Glomerular visceral epithelial cell (primary cell): ENCODE measurements around the gene FANCF.
A peak's percentile ranks its signal among the peaks of the same experiment; 100 is the strongest.
"Not testable (repeated sequence)": the region's sequence is repeated elsewhere in the genome, so short reads cannot be mapped to it uniquely, and the experiment has no call there.

Source experiments
- DNase-seq: peaks from one replicate; pipeline ENCODE4 v3.0.0-alpha.2; 2016; ENCODE audit errors: extremely low spot score

Gene FANCF, protein sequence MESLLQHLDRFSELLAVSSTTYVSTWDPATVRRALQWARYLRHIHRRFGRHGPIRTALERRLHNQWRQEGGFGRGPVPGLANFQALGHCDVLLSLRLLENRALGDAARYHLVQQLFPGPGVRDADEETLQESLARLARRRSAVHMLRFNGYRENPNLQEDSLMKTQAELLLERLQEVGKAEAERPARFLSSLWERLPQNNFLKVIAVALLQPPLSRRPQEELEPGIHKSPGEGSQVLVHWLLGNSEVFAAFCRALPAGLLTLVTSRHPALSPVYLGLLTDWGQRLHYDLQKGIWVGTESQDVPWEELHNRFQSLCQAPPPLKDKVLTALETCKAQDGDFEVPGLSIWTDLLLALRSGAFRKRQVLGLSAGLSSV

DNA sequence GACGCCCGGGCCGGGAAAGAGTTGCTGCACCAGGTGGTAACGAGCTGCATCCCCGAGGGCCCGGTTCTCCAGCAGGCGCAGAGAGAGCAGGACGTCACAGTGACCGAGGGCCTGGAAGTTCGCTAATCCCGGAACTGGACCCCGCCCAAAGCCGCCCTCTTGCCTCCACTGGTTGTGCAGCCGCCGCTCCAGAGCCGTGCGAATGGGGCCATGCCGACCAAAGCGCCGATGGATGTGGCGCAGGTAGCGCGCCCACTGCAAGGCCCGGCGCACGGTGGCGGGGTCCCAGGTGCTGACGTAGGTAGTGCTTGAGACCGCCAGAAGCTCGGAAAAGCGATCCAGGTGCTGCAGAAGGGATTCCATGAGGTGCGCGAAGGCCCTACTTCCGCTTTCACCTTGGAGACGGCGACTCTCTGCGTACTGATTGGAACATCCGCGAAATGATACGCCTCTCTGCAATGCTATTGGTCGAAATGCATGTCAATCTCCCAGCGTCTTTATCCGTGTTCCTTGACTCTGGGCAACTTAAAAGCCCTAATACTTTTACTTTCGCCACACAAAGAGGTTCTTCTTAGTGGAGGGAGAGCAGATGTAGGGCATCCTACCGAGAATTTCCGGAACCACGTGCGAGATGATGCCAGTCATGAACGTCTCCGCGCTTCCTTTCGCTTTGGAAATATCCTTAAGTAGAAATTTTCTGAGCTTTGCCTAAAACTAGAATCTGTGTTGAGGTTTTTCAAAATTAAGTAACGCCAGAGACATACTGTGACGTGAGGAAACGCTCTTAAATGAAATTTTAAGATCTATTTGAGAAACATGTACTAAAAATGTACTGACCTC, at the start of gene FANCF:
Gene FANCF, minus strand, starts transcription at position 376 of the 840 bp plus-strand sequence. Its CDS starts 13 bp downstream, at position 363.
- DNase-seq, result peak; percentile 96

DNA sequence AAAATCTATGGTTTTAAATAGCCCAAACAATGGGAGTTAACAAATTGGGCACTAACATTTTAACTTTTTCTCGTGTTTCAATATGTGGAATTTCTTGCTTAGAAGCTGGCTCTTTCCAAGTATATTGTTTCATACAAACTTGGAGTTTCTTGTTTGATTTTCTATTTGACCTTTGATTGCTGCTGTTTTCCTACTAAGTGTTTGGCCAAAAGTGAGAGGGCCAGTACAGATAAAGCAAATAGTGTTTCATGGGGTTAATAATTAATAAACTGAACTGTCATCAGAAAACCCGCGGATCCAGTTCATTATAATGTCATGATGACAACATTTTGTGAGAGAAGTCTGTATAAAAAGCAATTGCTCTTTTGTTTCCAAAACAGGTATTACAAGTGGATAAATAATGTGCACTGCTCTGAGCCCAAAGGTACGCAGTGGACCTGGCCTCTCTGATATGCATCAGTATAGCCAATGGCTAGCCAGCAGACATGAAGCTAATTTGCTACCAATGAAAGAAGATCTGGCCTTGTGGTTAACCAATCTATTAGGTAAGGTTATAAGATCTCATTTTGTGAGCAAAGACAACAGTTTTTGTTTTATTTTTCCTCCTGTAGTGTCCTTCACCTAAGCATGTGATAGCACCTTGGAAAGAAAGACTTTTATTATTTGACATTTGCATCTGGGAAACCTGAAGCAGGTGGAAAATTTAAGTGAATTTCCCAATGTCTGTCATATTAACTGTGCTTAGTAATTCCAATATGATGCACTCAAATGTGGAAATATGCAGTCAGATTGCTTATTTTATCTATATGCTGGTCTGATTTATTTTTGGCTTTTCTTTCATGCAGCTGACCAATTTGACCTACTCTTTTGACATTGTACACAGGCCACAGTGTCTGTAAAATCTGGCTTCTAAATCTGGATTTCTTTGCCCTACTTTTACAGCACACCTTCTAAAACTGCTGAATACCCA, 49.1 kb upstream of the FANCF start:
- no peak for DNase-seq

DNA sequence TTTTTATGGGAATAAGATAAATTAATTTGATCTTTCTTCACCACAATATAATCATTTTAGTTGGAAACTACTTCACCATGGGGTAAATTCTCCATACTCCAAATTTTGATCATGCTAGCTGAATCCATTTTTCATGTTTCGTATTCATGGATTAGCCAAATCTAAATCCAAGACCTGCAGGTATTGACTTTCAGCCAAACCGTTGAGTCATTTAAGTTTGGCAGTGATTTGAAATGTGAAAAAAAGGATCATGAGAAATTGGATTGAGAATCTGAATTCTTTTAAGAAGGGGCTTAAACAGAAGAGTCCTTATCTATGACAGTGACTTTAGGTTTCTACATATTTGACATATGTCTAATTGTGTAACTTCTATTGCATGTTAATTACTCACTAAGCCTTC, 46.1 kb upstream of the FANCF start:
- DNase-seq, result no peak

DNA sequence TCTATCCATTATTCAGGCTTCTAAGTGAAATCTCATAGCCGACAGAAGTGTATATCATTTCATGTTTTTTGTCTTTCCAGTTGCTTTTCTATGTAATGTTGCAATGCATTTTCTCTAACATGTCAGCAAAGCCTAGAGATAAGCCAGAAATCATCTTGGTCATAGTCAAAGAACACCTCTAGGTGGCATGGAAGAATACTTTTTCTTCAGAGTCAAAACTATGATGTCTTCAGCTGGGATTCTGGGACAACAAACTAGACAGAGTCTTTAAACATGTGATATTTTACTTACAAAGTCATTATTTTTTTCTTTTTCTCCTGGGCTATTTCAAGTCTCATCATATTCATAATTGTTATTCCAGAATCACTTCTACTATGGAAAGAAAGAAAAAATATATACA, 45.2 kb upstream of the FANCF start:
- DNase-seq, result no peak

DNA sequence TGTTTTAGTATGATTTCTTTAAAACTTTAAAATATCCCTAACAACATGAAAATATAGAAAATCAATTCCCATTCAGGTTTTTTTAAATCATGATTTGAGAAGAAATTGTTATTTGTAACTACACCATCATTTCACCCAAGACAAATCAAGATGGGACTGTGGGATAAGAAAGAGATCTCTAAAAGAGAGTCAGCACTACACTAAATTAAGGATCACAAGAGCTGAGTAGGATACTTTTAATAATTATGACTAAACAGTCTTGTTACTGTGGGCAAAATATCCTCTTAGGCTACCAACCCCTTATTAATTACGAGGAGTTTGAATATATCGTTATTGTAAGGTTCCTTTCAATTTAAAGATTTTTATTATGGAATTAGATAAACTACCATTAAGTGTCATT, 43.7 kb upstream of the FANCF start:
- DNase-seq, result no peak

DNA sequence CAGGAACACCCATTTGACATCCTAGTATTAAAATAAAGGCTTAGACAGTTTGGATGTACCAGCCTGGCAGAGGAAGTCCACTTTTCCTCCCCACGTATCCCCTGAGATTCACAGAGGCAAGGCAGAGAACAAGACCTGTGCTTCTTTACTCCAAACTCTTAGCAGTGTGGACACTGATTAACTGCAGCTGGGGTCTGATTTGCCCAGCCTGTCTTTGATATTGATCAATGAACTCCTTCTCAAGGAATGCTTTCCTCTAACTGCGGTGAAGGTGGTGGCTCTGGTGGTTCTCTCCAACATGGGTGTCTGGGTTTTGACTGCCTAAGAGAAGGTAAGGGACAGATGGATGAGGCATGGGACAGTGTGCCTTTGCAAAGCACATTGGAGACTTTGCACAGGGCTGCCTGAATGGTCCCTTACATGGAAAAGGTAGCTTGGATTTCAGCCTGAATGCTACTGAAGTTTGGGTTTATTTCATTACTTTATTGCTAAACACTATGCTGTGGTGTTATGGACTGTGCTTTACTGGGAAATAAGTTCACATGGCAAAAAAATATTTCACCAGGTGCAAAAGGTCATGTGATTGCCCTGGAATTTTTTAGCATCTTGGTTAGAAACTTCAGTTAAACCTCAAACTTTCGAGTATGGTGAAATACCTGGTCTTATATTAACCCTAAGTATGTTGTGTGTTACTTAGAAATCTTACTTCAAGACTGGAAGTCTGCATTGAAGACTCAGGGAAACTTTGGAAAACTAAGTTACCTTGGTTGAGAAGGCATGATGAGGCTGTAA, 42.6 kb upstream of the FANCF start:
- DNase-seq, result no peak

DNA sequence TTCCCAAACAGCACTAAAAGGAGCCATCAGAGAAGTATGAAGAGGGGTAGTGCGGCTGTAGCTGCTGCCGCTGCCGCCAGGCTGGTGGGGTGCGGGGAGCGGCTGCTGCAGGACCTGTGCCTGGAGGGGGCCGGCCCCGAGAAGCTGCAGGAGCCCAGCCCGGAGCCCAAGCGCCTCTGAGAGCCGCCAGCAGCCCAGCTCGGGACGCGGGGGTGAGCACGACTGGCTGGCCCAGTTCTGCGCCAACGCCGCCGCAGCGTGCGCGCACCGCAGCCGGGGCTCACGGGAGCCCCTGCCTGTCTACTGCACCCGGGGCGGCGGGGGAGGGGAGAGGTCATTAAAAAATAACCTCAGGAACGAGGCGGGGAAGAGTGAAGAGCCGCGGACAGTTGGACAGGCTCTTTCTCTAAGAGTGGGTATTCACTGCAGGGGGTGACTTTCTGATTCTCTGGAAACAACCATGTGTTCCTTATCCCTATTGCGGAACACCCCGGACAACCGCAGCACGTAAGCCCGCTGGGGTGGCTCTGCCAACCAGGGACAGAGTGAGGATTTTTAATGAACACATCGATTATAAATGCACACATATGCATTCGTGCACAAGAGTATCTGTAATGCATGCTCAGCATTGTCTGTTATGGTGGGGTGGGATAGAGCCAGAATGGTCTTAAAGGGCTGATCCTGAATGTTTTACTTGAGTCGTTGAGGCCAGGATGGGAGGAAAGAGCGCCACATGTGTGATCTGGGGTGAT, 41.2 kb upstream of the FANCF start:
- DNase-seq, result no peak

DNA sequence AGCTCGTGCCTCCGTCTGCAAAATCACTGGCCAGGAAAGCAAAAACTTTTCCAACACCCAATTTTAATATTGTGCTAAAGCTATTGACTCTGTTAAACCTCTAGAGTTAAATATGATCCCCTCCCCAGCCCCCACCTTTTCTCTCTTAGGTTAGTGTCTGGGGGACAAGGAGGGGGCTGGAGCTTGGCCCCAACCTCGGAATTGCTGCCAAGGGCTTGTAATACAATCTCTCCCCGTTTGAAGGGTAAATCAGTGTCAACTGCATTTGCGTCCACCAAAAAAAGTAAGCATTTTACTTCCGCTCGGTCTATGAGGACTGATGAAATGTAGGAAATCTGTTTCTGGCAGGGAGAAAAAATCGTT, 40.7 kb upstream of the FANCF start, which contains the start of gene GAS2:
Gene GAS2, plus strand, starts transcription at position 287 of the 363 bp plus-strand sequence. CDS start 8,259 bp downstream, outside the sequence.
- no peak for DNase-seq

DNA sequence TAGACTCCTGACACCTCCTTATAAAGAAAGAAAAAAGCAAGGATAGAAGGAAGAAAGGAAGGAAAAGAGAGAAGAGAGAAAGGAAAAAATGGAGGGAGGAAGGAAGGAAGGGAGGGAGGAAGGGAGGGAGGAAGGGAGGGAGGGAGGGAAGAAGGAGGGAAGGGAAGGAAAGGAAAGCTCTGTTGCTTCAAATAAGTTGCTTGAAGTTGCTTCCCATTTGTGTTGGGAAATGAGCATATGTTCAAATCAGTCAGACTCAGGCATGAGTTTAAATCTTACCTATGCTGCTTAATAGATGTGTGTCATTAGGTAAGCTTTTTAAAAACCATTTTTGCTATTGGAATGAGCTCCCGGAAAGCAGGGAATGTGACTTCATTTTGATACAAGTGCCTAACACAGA, 34.2 kb upstream of the FANCF start:
- no peak for DNase-seq

DNA sequence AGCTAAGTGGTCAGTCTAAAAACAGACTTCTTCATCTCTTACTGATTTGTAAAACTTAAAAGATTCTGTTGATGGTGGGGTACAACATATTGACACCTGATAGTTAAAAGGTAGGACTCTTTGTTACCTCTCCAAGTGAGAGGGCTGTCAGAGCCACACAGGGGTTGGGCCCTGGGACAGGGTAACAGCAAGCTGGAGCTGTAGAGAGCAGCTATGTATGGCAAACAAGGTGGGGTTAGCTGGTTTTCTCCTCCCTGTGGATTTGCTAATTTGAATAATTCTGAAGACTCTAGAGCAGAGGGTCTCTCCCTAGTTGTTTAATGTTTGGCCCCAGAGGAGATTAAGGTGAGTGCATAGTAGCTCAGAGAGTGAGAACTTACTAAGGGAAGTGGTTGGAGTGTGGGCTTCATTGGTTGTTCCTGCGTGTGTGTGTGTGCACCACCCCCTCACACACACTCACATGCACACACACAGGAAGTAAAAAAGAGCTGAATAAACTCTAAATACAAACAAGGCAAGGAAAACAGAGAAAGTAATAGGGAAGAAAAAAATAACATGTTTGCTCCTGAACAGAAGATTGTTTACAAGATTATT, 31.6 kb upstream of the FANCF start:
- DNase-seq, result no peak

DNA sequence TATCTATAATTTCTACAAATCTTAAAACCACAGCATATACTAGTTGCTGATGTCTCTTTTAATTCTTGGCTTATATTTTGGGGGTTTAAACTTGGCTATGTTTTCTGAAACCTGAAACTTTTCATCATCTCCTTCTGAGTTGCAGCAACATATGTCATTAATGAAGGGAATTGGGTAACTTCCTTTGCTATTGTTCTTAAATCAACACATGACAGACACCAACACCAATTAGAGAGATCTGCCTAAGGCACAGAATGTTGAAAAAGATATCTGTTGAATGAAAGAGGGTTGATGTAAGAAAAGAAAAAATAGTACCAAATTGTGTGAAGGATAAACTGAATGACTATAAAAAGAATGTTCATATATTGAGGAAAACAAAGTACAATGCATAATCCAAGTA, 30.5 kb upstream of the FANCF start:
- no peak for DNase-seq

DNA sequence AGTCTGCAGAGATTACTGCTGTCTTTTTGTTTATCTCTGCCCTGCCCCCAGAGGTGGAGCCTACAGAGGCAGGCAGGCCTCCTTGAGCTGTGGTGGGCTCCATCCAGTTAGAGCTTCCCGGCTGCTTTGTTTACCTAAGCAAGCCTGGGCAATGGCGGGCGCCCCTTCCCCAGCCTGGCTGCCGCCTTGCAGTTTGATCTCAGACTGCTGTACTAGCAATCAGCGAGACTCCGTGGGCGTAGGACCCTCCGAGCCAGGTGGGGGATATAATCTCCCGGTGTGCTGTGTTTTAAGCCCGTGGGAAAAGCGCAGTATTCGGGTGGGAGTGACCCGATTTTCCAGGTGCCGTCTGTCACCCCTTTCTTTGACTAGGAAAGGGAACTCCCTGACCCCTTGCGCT, 26.7 kb upstream of the FANCF start:
- DNase-seq, result not testable (repeated sequence)

DNA sequence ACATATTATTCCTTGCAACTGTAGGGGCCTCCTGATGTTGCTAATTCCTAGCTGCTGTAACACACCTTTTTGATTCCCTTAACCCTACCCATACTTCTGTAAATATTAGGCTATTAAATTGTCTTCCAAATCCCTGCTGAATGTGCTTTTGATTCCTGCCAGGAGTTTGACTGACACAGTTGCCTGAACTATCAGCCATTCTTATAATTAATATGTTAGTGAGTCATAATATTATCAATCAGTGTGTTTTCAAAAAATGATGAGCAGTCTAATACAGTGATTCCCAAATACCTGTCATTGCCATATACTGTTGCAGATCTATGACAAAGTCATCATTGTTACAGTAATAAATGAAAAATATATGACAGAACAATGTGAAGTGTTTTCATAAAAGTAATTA, 15.9 kb upstream of the FANCF start:
- DNase-seq, result no peak

DNA sequence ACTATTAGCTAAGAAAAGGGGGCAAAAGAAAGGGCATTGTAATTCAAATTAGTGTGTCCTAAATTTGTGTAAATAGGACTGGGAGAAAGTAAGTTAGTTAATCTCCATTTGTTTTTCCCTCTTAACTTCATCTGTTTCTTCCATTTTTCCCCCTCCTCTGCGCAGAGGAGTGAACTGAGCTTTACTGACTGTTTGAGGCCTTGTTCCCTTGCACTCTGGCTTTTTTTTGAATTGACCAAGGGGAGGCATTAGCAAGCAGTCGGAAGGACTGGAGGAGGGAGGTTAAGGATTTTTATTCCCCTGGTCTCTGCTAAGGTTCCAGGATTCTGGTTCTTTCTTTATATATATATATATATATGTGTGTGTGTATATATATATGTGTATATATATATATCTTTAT, 15.2 kb upstream of the FANCF start:
- DNase-seq, result no peak

DNA sequence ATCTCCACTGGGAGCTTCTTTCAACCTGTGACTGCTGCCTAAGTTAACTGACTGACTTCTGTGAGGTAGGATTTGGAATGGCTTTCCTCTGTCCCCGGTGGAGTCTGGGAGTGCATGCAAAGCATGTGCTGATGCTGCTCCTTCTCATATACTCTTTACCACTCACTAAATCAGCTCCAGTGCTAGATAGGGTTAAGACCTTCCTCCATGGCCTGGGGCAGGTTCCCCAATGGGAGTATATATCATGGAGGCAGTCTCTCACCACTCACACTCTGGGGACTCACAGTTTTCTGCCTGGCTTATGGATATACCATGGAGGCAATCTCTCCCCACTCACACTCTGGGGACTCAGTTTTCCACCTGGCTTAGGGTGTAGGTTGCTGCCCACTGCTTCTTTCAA, 10.1 kb upstream of the FANCF start:
- DNase-seq, result no peak

DNA sequence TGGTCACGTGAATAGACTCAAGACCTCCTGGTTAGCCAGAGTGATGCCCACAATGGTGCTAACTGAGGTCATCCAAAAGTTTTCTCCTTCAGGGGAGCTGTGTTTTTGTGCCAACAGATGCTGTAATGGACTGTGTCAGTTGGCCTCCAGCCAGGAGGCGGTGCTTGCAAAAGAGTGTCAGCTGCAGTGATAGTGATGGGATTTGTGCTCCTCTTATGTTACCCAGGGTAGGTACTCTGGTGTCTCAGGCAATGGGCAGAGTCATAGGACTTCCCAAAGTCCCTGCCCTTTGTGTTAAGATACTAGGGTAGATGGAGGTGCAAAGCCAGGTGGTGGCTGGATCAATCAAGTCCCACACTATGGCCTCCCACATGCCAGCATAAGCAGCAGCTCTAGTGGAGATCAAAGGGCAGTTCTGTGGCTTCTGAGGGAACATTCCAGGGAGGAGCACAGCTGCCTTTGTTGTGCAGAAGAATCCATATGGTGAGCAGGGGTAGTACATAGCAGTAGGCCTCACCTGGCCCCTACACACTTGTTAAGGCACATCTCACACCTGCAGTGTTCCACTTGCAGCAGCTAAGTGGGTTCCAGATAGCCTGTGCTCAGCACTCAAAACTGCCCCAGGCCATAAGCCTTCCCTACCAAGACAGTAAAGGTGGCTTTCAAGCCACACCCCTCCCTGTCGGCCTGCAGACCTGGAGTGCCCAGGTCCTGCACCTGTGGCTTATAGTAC, 9.4 kb upstream of the FANCF start:
- DNase-seq, result peak; percentile 59

DNA sequence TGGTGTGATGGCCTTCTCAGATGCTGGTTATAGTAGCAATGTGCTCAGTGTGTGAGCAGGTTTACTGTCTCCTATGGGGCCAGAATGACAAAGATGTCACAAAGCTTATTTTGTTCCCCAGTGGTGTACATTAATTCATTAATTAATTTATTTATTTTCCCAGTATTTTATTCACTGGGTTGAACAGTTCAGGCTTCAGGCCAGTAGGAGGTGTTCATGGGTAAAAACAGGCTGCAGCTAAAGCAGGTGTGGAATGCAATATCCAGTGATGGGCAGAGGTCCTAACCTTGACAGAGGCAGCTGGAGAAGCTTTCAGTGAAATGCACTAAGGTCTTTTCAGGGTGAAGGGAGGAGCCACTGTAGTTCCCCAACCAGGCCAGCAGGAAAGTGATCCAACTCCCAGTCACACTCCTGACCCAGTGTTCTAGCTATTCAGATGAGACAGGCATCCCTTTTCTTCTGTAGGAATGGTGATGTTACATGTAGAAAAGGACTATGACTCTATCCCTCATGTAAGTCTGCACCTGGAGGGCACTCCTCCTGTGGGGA, 7.8 kb upstream of the FANCF start:
- no peak for DNase-seq

DNA sequence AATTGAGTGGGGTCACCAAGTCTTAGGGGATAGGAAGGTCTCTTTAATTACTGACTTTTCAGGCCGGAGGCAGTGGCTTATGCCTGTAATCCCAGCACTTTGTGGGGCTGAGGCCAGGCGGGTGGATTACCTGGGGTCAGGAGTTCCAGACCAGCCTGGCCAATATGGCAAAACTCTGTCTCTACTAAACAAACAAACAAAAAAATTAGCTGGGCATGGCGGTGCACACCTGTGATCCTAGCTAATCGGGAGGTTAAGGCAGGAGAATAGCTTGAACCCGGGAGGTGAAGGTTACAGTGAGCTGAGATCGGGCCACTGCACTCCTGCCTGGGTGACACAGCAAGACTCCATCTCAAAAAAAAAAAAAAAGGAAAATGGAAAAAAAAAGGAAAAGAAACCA, 1.8 kb upstream of the FANCF start:
- DNase-seq, result no peak
